SK-N-SH (cell line): ENCODE results near the gene CUBN.

Experiments
- CTCF ChIP-seq: fragments of 200-600 bp; sonication (generic); IDR thresholded peaks from 2 replicates; pipeline ENCODE4 v1.6.1; 2017; ENCODE audit warnings: antibody characterized with exemption, mild to moderate bottlenecking, moderate library complexity
- EZH2phosphoT487 ChIP-seq: fragments of 200-600 bp; sonication (generic); IDR thresholded peaks from 2 replicates; pipeline ENCODE4 v1.6.1; 2017; ENCODE audit warnings: low read depth, mixed run types, mild to moderate bottlenecking, antibody characterized with exemption, moderate library complexity, borderline replicate concordance
- FOXJ3 ChIP-seq: sonication (generic); formaldehyde crosslinking; IDR thresholded peaks from 2 replicates; pipeline ENCODE4 v1.5.1; 2020; ENCODE audit warnings: mild to moderate bottlenecking, missing genetic modification reagents
- GATA2 ChIP-seq: sonication (generic); formaldehyde crosslinking; IDR thresholded peaks from 2 replicates; pipeline ENCODE4 v1.5.0; 2020; ENCODE audit warnings: mild to moderate bottlenecking, missing genetic modification reagents
- RAD21 ChIP-seq: IDR thresholded peaks from 2 replicates; pipeline ENCODE4 v1.6.1; 2012; ENCODE audit warnings: mild to moderate bottlenecking, low read length
- TCF12 ChIP-seq: IDR thresholded peaks from 2 replicates; pipeline ENCODE4 v1.4.0; 2012
- TF ChIP-seq, protein P1 (sequence below): IDR thresholded peaks from 2 replicates; pipeline ENCODE4 v1.4.0; 2012; ENCODE audit warnings: low read depth, borderline replicate concordance

DNA sequence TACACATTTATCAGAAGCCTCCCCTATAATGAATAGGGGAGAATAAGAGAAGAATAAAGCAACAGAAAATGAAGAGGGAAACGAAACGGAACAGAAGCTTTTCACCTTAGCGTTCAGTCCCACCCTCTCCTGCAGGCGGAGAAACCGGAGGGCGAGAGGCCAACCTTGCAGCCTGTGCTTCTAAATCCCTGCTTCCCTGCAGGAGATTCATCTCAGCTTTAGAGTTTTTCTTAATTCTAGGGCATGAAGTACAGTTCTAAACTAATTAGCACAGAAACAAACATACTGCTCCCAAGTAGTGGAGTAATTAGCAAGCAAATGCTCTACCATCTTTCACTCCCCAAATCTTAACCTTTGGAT lies 107.2 kb downstream of the CUBN start:
- no peak for TF ChIP-seq CTCF
- TF ChIP-seq EZH2phosphoT487, result no peak
- TF ChIP-seq FOXJ3 (CRISPR knock-in tag), result no peak
- TF ChIP-seq TCF12, result no peak
- no peak for TF ChIP-seq RAD21
- TF ChIP-seq, protein P1, sequence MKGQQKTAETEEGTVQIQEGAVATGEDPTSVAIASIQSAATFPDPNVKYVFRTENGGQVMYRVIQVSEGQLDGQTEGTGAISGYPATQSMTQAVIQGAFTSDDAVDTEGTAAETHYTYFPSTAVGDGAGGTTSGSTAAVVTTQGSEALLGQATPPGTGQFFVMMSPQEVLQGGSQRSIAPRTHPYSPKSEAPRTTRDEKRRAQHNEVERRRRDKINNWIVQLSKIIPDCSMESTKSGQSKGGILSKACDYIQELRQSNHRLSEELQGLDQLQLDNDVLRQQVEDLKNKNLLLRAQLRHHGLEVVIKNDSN, result no peak
- TF ChIP-seq GATA2, result no peak
